Chondrocyte (in vitro differentiated cells): ENCODE results near the gene SEPHS2. TPM values are rescaled to one million over a fixed set of nuclear protein-coding genes. Genes with fewer than 3 reads are reported as not detected.
"Not testable (repeated sequence)": the region's sequence is repeated elsewhere in the genome, so short reads cannot be mapped to it uniquely, and the experiment has no call there.

Source experiments
- DNase-seq: peaks from one replicate; pipeline ENCODE4 v3.0.0; 2021; ENCODE audit warnings: mixed read lengths, low spot score
- H3K27ac Mint-ChIP-seq: one replicate; pipeline ENCODE4 v1.8.0; 2021; ENCODE audit warnings: mild to moderate bottlenecking, moderate library complexity, mixed read lengths; ENCODE audit not compliant: unreplicated experiment
- H3K27me3 Mint-ChIP-seq: 2 replicates; pipeline ENCODE4 v1.8.0; 2021; ENCODE audit warnings: low read depth, mixed read lengths
- H3K36me3 Mint-ChIP-seq: 2 replicates; pipeline ENCODE4 v1.8.0; 2021; ENCODE audit warnings: low read depth, mixed read lengths
- H3K4me1 Mint-ChIP-seq: 2 replicates; pipeline ENCODE4 v1.8.0; 2021; ENCODE audit warnings: low read depth, mild to moderate bottlenecking, mixed read lengths
- H3K4me3 Mint-ChIP-seq: one replicate; pipeline ENCODE4 v1.8.0; 2021; ENCODE audit warnings: mild to moderate bottlenecking, moderate library complexity, mixed read lengths; ENCODE audit not compliant: unreplicated experiment
- H3K9me3 Mint-ChIP-seq: 2 replicates; pipeline ENCODE4 v1.8.0; 2021; ENCODE audit warnings: low read depth, mixed read lengths
- CTCF ChIP-seq: fragments of 200-600 bp; sonication (generic); IDR thresholded peaks from 2 replicates; pipeline ENCODE4 v1.5.0; 2021; ENCODE audit warnings: antibody characterized with exemption, mild to moderate bottlenecking, moderate library complexity
- total RNA-seq: library from RNA; stranded (reverse); gene quantifications from 3 replicates; pipeline ENCODE4 v1.2.1, GENCODE V29; 2021

SEPHS2 gene
- total RNA-seq, 1 donor from 2014 or later: 54.3 TPM

GRCh38 chr16:30398661-30399434, 46.8 kb downstream of the SEPHS2 start:
- H3K4me3 Mint-ChIP-seq: no peak overlapping the region
- DNase-seq: no peak
- no peak for TF ChIP-seq CTCF
- peak overlapping the region; percentile 63 for H3K27ac Mint-ChIP-seq
- H3K36me3 Mint-ChIP-seq: peaks cover 2% of the 10 kb centered on the region
- no peaks in the 10 kb centered on the region for H3K9me3 Mint-ChIP-seq
- H3K4me1 Mint-ChIP-seq: peaks cover 41% of the 10 kb centered on the region
- H3K27me3 Mint-ChIP-seq: no peaks in the 10 kb centered on the region

- peaks cover 44% of the 10 kb centered on the region for H3K4me1 Mint-ChIP-seq
- no peak overlapping the region for H3K4me3 Mint-ChIP-seq
- no peak overlapping the region for H3K27ac Mint-ChIP-seq
- H3K27me3 Mint-ChIP-seq: no peaks in the 10 kb centered on the region
- DNase-seq: no peak
- no peaks in the 10 kb centered on the region for H3K9me3 Mint-ChIP-seq
- no peak for TF ChIP-seq CTCF
- peaks cover 2% of the 10 kb centered on the region for H3K36me3 Mint-ChIP-seq
Observed at GRCh38 chr16:30397776-30398660, 47.7 kb downstream of the SEPHS2 start.

- no peak for DNase-seq
- H3K27me3 Mint-ChIP-seq: no peaks in the 10 kb centered on the region
- no peak overlapping the region for H3K27ac Mint-ChIP-seq
- no peak for TF ChIP-seq CTCF
- peaks cover 44% of the 10 kb centered on the region for H3K4me1 Mint-ChIP-seq
- no peak overlapping the region for H3K4me3 Mint-ChIP-seq
- H3K9me3 Mint-ChIP-seq: no peaks in the 10 kb centered on the region
- H3K36me3 Mint-ChIP-seq: peaks cover 2% of the 10 kb centered on the region
Observed at GRCh38 chr16:30397056-30397455, 48.6 kb downstream of the SEPHS2 start.

GRCh38 chr16:30396627-30397026, 49.0 kb downstream of the SEPHS2 start:
- H3K27me3 Mint-ChIP-seq, H3K27ac Mint-ChIP-seq, H3K9me3 Mint-ChIP-seq, DNase-seq, H3K36me3 Mint-ChIP-seq: not testable (repeated sequence)
- H3K4me3 Mint-ChIP-seq: peak overlapping the region; percentile 81
- peaks cover 42% of the 10 kb centered on the region for H3K4me1 Mint-ChIP-seq

- Mint-ChIP-seq H3K27ac (peak overlapping the region; percentile 87), H3K4me3 (peak overlapping the region; percentile 81), H3K4me1 (peaks cover 37% of the 10 kb centered on the region), H3K36me3 (peaks cover 2% of the 10 kb centered on the region), H3K27me3 (no peaks in the 10 kb centered on the region), H3K9me3 (no peaks in the 10 kb centered on the region)
- no peak for DNase-seq
- TF ChIP-seq CTCF: no peak
Observed at GRCh38 chr16:30395992-30396585, 49.6 kb downstream of the SEPHS2 start.
